ENCODE data around the gene PTPRN2. TPM values are rescaled to one million over a fixed set of nuclear protein-coding genes. Genes with fewer than 3 reads are reported as not detected.

The PTPRN2 gene
- total and polyA plus RNA-seq, 2 donors (not counting 3 experiments of a cell fraction or from before 2014, with no cell fraction given) = 0.62 to 0.88 TPM

- no peak overlapping the region for H2AFZ ChIP-seq (ENCODE audit: low read depth, low read length)
- H4K20me1 ChIP-seq (replicated peaks; ENCODE audit: control insufficient read depth, extremely low read depth, insufficient read depth, low read length) = no peaks in the 10 kb centered on the region
- no peaks in the 10 kb centered on the region for H3K4me1 ChIP-seq (ENCODE audit: control insufficient read depth, extremely low read depth, insufficient read depth, low read length)
- CTCF ChIA-PET = no interaction called here
- DNase-seq (ENCODE audit: low read depth, low spot score) (no peak), FAIRE-seq (no peak)
- TF ChIP-seq POLR2A (IDR thresholded peaks at IDR 0.05; ENCODE audit: low read depth, low read length) = no peak
- TF ChIP-seq MYC (IDR thresholded peaks at IDR 0.05; ENCODE audit: low read depth, low read length) = no peak
- TF ChIP-seq POLR2AphosphoS5 (IDR thresholded peaks at IDR 0.05; ENCODE audit: insufficient read depth, low read depth, low read length) = no peak
- TF ChIP-seq, protein P1, sequence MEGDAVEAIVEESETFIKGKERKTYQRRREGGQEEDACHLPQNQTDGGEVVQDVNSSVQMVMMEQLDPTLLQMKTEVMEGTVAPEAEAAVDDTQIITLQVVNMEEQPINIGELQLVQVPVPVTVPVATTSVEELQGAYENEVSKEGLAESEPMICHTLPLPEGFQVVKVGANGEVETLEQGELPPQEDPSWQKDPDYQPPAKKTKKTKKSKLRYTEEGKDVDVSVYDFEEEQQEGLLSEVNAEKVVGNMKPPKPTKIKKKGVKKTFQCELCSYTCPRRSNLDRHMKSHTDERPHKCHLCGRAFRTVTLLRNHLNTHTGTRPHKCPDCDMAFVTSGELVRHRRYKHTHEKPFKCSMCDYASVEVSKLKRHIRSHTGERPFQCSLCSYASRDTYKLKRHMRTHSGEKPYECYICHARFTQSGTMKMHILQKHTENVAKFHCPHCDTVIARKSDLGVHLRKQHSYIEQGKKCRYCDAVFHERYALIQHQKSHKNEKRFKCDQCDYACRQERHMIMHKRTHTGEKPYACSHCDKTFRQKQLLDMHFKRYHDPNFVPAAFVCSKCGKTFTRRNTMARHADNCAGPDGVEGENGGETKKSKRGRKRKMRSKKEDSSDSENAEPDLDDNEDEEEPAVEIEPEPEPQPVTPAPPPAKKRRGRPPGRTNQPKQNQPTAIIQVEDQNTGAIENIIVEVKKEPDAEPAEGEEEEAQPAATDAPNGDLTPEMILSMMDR (IDR thresholded peaks at IDR 0.05; ENCODE audit: extremely low read depth in 1 of 2, insufficient read depth in 1 of 2, low read depth in 1 of 2, low read length in 2 of 2) = no peak
- no peak for TF ChIP-seq GATA2 (IDR thresholded peaks at IDR 0.05; ENCODE audit: insufficient read depth, insufficient read length, low read depth, low read length)
- no peak for TF ChIP-seq FOS (IDR thresholded peaks at IDR 0.05; ENCODE audit: borderline replicate concordance, insufficient read depth, low read length)
- no peak for TF ChIP-seq EZH2 (IDR thresholded peaks at IDR 0.05; ENCODE audit: borderline replicate concordance, low read depth, low read length, severe bottlenecking)
- TF ChIP-seq MAX (IDR thresholded peaks at IDR 0.05; ENCODE audit: insufficient read depth, insufficient read length) = no peak
- TF ChIP-seq JUN (IDR thresholded peaks at IDR 0.05; ENCODE audit: borderline replicate concordance, insufficient read depth, insufficient read length, low read depth) = no peak
- no peak overlapping the region for H3K4me2 ChIP-seq (ENCODE audit: insufficient read depth, low read length)
- H3K27me3 ChIP-seq (ENCODE audit: control insufficient read depth in 2 of 2, insufficient read depth in 2 of 2, low read length in 2 of 2) = no peaks in the 10 kb centered on the region
- H3K27ac ChIP-seq (ENCODE audit: insufficient read depth, low read depth, low read length) = no peak overlapping the region
- H3K9ac ChIP-seq (replicated peaks; ENCODE audit: extremely low read depth, insufficient read depth, low read length) = no peak overlapping the region
- POLR2A ChIA-PET = no interaction called here
- no peaks in the 10 kb centered on the region for H3K9me3 ChIP-seq (replicated peaks; ENCODE audit: control insufficient read depth, insufficient read depth, low read length)
- dilution Hi-C loops (cut with MboI; ENCODE audit: extremely low pct_ligation_motif_present, low sequenced_read_pairs) (no loop called here), intact Hi-C loops (cut with micrococcal nuclease) (no loop called here)
- no peaks in the 10 kb centered on the region for H3K36me3 ChIP-seq (ENCODE audit: control insufficient read depth in 2 of 2, extremely low read depth in 1 of 2, insufficient read depth in 2 of 2, low read length in 2 of 2)
- no peaks in the 10 kb centered on the region for H3K9me1 ChIP-seq (replicated peaks; ENCODE audit: control insufficient read depth, extremely low read depth, insufficient read depth, low read length)
- H3K4me3 ChIP-seq (replicated peaks in 1 of 3; ENCODE audit: insufficient read depth in 1 of 3, low read depth in 1 of 3, low read length in 3 of 3) = no peak overlapping the region
- BruUV-seq (replicated peaks) = no TSS peak
- no peaks in the 10 kb centered on the region for H3K79me2 ChIP-seq (ENCODE audit: control insufficient read depth, insufficient read depth, low read length)
These were observed 35.6 kb upstream of the PTPRN2 start for GRCh38 chr7:158623241-158623640.

Data from endothelial cell of umbilical vein (primary cell).